Occipital lobe (tissue), 2 donors: ENCODE results near the gene CCDC88C. TPM values are rescaled to one million over a fixed set of nuclear protein-coding genes. Genes with fewer than 3 reads are reported as not detected.

Experiments used
- DNase-seq: peaks from one replicate; lab custom pipeline; 2025; lab: John Stamatoyannopoulos, UW
- total RNA-seq: library from RNA; depleted of rRNA; stranded (reverse); fragments of >200 nt; gene quantifications from one replicate; pipeline ENCODE4 v1.2.3, GENCODE V29; 2014

CCDC88C gene
- total RNA-seq, 1 donor from 2014 or later = 14.3 TPM

DNA sequence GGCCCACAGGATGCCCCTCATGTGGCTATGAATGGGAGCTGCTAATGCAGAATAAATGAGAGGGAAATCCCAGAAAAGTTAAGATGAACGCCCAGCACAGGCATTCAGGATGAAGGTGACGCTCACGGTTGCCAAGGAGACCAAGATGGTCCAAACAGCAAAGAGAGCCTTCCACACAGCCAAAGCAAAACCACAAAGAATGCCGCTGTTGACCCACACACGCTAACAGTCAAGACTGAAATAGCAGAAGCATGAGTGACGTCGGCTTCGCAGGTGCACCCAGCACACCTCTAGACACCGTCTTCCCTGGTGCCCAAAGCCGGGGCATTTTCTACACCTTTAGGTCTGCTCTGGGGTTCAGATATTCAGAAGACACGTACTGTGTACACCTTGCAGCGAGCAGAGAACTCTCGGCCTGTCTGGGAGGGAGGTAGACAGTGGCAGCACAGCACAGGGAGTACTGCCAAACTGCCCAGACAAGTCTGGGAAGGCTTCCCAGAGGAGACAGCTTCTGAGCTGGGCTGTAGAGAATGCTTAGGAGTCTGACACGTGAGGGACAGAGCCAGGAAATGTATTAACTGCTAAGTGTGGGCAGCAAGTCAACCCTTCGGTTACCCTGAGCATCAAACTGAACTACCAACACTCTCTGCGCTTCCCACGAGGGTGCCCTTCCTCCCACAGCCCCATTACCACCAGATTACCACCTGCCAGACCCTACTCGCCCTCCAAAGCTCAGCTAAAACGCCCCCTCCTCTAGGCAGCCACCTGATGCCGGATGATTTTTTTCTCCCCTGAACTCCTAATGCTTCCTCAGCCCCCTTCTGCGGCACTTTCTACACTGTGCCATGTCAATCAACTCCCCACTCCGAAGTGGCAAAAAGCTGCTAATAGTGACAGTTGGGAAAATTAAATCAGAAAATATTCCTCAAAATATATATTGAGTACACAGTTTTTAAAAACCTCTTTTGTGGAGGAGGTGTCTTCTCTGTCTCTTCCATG lies 50.1 kb downstream of the CCDC88C start:
- no peak for DNase-seq

- no peak for DNase-seq
Measured at GRCh38 chr14:91366749-91367148, 50.9 kb downstream of the CCDC88C start.

- no peak for DNase-seq
Measured at GRCh38 chr14:91365552-91365951, 52.1 kb downstream of the CCDC88C start.

- DNase-seq = no peak
Measured at GRCh38 chr14:91364524-91365270, 52.9 kb downstream of the CCDC88C start.

- no peak for DNase-seq
Measured at GRCh38 chr14:91363776-91364523, 53.7 kb downstream of the CCDC88C start.

GRCh38 chr14:91361233-91361811 lies 56.3 kb downstream of the CCDC88C start:
- no peak for DNase-seq

GRCh38 chr14:91360490-91361232 lies 57.0 kb downstream of the CCDC88C start:
- DNase-seq = no peak

- DNase-seq = no peak
Measured at GRCh38 chr14:91358654-91359220, 58.9 kb downstream of the CCDC88C start.

GRCh38 chr14:91358025-91358319 lies 59.6 kb downstream of the CCDC88C start:
- no peak for DNase-seq

DNA sequence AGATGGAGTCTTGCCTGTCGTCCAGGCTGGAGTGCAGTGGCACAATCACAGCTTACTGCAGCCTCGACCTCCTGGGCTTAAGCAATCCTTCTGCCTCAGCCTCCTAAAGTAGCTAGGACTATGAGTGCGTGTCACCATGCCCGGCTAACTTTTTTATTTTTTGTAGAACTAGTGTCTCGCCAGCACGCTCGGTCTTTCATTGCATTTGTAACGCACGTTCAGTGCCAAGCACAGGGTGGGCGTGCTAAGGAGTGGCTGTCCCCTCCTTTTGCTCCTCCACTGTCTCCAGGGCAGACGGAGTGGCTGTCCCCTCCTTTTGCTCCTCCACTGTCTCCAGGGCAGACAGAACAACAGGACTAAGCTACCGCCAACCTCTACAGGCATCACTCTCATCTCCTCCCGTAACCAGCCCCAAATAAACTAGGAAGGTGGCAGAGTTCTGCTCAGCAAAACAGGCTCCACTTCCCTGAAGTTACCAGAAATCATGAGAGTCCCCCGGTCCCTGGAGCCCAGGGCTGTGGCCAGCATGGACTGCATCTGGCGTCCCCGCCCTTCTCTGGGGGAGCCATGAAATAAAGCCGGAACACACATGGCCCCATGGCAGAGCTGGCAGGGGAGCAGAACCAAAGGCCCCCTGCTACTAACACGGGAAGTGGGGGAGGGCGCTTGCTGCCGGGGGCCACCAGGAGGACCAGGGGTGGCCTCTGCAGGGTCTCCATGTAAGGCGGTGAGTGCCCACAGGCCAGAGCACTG lies 60.2 kb downstream of the CCDC88C start:
- DNase-seq = no peak

DNA sequence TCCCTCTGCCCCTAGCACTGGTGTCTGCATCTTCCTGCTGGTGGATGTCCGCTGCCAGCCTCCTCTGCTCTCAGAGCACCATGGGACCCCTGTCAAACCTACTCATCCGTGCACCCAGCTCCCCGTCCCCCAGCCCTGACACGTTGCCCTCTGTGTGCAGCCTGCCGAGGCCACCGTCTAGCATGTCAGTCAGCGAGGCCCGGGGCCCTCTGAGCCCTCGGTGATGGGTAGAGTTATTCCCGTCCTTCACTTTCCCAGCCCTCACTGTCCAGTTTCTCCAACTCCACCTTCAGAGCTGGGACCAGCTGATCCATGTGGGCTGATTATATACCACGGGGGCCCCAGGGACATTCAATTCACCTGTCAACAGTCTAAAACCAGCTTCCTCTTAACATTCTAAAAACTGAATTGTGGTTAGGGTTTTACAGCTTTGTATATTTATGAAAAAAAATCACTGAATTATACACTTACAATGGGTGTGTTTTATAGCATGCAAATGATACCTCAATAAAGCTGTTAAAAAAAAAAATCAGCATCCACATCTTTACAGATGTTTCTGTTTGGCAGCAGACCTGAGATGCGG lies 61.3 kb downstream of the CCDC88C start:
- no peak for DNase-seq

DNA sequence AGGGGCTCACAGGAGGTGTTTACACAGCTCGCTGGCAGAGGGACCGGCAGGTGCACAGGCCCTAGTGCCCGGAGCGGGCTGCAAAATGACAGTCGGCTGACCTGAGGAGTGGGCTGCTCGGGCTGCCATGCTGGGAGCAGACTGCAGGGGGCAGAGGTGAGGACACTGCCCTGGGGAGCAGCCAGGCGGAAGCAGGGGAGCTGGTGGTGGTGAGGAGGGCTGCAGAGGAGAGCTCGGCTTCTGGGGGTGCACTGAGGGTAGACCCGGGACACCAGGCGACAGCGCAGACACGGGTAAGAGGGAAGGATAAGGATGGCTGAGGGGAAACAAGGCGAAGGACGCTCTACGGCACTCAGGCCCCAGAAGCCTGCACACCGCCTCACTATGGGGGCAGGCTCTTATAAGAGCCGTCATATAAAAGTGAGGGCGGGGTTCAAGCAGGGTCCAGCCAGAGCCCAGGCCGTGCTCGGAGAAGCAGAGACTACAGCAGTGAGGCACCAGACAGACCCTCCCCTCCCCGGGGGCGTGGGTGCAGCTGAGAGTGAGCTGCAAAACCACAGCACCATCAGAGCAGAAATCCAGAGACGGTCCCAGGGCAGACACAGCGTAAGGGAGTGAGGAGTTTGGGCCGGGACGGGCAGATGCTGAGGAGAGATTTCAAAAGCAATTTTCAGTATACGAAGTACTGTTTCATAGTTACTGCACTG lies 62.5 kb downstream of the CCDC88C start:
- DNase-seq = no peak

GRCh38 chr14:91354221-91354916 lies 63.3 kb downstream of the CCDC88C start:
- DNase-seq = no peak

- no peak for DNase-seq
Measured at GRCh38 chr14:91352728-91353692, 64.6 kb downstream of the CCDC88C start.

- DNase-seq = peak; percentile 20
Measured at GRCh38 chr14:91352053-91352452, 65.6 kb downstream of the CCDC88C start.

DNA sequence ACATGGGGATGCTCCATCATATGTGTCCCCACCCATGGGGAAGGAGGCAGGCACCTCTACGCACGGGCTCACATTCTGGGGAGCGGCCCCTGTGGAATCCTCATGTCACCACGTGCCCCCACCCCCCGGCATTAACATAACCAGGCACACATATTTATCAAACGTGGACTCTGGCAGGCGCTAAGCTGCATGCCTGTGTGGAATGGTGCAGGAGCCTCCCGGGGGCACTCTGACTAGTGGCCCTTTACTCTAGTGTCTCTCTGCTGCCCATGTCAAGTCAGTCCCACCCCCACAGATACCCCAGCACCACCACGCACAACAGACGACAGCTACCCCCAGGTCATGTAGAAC lies 66.1 kb downstream of the CCDC88C start:
- no peak for DNase-seq
